HG03095 (cell line): ENCODE results near the gene SNED1.

Experiments used
- ATAC-seq: cut with Tn5 transposase; IDR thresholded peaks from one replicate; pipeline ENCODE4 v1.9.1; 2021; ENCODE audit warnings: moderate library complexity; ENCODE audit not compliant: unreplicated experiment

The SNED1 gene

DNA sequence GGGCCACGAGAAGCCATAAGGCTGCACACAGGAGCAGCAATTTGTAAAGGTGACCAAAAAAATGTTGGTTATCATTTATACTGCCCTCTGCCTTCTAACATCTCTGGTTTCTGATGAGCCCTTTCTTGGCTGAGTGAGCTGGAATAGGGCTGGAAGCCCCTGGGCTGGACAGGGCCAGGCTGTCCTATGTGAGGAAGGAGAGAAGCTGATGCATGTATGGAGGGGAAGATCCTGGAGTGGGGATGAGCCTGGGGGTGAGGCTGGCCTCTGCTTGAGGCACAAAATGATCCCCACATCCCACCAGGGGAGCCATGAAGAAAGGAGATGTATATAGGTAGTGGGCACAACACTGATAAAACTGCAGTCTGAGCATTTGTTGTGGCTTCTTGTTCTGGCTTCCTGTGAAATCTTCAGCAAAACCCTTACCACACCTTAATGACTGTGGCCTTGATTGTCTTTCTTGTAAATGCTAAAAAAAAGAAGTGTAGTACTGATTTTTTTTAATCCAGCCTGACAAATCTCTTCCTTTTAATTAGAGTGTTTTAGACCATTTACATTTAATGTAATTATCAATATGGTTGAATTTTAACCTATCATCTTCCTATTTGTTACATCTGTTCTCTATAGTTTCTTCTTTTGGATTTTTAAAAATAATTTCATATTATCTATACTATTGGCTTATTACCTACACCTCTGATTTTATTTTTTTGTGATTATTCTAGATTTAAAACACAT, 5.6 kb downstream of the SNED1 start:
- no peak for ATAC-seq

DNA sequence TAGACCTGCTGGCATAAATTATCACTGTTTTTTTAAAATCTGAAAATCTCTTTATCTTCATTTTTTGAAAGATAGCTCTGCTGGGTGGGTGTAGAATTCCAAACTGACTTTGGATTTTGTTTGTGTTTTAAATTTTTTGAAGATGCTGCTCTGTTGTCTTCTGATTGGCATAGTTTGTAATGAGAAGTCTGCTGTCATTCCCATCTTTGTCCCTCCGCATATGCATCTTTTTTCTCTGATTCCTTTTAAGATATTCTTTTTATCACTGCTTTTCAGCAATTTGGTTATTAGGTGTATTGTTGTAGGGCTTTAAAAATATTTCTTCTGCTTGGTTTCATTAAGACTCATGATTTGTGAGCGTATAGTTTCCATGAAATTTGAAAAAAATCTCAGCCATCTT, 7.2 kb downstream of the SNED1 start:
- ATAC-seq: no peak

DNA sequence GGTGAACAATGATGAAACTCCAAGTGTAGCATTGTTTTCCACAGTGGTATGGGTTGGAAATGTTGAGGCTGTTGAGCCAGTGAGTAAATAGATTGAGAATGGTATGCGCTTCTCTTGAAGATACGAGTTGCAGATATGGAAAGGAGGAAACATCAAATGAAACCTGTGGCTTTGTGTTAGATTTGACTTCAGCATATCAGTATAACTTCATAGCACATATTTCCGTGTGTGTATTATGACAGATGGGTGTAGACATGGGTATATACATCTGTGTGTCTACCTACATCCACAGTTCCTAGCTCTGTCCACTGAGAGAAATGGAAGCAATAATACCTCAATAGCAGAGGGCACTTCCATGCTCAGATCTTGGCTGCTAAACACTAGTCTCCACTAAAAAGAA, 8.0 kb downstream of the SNED1 start:
- ATAC-seq: no peak

DNA sequence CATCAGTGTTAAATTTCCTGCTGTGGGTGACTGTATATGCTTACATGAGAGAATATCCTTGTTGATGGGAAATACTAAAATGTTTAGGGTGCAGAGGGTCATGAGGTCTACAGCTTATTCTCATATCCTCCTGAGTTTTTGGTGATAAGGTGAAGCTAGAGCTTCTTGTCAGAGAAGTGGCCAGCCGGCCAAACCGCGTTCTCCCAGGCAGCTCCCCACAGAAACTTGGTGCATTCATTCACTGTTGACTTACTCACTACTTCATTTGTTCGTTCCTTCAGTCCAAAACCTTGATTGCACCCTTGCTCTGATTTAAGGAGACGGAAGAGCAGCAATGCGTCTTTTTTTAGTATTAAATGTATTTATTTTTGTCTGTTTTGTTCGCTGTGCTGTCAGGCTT, 8.7 kb downstream of the SNED1 start:
- ATAC-seq: no peak

DNA sequence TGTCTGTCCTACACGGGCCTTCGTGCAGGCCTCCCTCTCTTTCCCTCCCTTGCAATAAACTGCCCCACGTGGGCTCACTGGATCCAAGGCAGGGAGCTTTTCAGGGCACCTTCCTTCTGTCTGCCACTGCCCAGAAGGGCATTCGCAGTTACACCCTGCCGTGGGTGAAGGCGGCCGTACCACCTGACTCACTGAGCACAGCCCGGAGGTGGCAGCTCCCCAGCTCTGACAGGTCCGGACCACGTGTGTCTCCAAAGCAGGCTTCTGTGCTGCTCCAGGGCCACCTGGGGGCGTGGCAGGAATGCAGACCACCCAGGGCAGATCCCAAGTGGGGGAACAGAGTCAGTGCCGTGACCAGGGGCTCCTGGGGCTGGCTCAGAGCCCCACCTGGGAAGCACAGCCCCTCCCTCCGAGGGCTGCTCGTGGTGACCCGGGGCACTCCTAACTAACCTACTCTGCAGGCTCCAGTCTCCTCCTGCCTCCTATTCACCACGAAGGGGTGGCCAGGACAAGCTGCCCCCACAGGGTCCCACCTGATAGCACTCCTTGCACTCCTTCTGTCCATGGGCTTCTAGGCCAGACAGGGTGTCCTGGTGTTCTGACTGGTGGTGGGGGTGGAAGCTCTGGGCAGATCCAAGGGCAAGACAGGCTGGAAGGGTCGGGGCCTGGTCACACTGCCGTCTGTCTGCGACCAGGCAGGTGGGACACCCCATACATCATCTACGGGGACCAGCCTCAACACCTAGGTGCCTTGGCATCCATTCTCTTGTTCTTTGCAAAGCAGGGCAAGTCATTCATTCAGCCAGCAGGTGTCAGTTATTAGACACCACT, 9.7 kb downstream of the SNED1 start:
- no peak for ATAC-seq

DNA sequence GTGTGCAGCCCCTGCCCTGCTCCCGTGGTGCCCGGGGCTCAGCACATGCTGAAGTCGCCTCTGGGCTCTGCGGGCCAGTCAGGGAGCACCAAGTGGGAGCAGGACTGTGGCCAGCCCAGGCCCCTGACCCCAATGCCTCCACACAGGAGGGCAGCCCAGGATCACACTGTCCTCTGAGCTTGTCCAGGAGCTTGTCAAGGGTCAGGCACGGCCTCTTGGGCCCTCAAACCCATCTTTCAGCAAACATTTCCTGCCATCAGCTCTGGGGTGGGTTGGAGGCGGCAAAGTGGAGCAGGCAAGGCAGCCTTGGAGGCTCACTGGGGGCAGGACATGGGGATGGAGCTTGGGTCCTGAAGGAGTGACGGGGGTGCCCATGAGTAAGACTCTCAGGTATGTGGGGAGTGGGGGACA, 10.3 kb downstream of the SNED1 start:
- ATAC-seq: no peak

DNA sequence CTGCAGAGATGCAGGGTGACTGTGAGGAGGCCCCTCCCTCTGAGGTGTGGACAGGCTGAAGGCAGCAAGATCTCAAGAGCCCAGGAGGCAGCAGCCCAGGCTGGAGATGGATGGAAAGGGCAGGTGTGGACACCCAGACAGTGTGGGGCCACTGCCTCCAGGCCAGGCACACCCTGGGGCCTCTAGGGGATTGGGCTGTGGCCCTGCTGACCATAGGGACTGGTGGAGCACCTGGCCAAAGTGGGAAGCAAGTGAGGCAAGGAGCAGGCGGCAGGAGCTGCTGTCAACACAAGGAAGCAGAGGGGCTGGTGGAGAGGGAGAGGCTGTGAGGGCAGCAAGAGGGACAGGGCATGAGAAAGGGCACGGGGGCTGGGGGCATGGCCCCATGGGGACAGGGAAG, 10.8 kb downstream of the SNED1 start:
- no peak for ATAC-seq

DNA sequence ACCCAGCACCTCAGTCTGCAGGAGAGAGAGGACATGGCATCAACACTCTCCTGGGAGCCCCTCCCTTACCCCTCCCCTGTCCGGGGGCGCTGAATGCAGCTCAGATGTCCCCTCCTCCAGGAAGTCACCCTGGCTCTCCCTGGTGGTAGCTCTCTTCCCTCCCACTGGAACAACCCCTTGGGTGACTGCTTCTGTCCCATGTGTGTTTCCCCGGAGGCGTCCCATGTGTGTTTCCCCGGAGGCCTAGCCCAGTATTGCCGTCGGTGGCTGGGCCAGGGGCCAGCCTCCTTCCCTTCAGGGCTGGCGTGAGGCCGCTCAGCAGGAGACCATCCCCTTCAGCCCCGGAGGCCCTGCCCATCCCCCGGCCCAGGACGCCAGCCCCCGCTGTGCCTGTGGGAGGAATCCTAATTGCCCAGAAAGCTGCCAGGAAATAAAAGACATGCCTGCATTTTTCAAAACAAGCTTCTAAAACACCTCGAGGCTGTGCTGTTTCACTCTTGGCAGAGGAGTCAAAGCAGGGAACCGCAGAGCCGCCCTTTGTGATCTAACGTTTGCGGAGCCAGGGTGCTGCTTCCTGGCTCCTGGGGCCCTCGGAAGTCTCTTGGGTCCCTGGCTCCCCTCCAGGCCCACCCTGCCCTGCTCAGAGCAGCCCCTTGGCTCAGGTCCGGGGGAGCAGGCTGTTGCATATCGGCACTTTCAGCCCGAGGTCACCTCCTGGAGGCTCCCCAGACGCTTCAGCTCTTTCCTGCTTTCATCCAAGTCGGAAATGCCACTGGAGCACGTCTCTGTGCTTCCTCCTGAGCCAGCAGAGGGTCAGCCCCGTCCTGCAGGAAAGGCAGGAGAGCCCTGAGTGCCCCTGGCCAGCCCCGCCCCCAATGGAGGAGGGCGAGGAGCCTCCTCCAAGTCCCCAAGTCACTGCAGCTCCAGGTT, 11.4 kb downstream of the SNED1 start:
- no peak for ATAC-seq

DNA sequence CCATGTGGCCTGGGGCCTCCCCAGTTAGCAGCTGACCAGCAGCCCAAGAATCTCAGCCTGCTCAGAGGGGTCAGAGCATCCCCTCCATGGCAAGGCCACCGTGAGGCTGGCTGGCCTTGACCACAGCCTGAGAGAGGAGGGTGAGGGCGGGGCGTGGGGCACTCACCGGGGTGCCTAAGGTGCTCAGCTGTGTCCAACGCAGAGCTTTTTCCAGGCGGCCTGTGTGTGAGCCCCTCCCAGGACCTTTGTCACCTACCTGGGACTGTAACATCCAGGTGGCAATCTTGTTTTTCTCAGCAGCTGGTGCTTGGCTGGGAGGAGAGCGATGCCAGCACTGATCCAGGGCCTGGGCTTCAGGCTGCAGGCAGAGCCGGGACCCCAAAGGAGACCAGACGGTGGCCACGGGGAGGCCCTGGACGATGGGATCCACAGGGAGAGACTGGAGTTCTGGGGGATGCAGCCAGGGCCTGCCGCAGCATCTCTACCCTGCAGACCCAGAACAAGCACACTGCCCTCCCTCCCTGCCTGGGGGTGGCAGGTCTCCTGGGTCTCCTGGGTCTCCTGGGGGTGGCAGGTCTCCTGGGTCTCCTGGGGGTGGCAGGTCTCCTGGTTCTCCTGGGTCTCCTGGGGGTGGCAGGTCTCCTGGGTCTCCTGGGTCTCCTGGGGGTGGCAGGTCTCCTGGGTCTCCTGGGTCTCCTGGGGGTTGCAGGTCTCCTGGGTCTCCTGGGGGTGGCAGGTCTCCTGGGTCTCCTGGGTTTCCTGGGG, 12.3 kb downstream of the SNED1 start:
- no peak for ATAC-seq

DNA sequence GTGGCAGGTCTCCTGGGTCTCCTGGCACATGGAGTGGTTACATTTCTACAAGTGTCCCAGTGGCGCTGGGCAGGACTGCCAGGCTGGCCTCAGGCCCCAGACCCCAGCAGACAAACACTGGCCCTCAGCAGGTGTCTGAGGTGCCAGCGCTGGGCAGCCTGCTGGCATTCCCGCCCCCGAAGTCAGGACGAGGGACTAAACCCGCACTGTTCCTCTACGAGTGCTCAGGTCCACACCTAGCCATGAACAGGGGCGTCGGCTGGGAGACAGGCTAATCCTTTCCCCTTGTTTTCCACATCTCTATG, 12.8 kb downstream of the SNED1 start:
- no peak for ATAC-seq

DNA sequence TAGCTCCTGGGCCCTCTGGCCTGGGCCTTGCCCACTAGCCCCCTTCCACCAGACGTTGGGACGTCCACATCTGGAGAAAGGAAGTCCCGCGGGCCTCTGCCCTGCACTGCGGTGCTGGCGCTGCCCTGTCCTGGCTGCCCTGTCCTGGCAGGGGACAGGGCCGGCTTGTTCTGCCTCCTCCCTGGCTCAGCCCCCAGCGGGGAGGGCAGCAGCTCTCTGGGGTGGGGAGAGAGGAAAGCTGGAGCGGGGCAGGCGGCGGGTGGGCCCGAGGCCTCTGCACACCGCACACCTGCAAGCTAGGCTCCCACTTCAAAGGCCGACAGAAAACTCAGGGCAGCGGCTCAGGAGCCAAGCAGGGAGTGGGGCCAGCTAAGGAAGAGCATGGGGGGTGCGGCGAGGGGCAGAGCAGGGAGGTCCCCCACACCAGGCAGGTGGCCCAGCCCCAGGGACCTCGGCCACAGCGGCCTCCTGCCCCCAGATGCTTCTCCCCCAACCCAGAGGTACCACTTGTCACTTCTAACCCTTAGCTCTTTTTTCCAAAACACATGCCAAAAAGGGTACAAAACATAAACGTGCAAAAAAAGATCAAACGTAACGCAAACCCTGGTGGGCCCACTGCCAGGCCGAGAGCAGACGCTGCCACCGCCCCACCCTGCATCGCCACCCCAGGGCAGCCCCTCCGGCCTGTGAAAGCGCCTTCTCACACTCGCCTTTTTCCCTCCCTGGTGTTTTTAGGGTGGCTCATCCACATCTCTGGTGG, 13.5 kb downstream of the SNED1 start:
- no peak for ATAC-seq

DNA sequence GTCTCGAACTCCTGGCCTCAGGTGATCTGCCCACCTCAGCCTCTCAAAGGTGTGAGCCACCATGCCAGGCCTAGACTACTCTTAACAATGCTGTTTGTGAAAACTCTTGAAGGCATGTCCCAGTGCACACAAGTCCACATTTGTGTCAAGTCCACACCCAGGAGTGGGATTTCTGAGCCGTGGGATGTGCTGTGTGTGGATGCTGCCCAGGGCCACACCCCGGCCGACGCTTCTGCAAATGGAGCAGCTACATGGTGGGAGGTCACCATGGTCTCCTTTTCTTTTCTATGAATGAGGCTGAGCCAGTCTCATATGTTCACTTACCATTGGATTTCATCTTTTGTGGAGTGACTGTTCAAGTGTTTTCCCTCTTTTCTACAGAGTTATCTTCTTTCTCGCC, 15.8 kb downstream of the SNED1 start:
- ATAC-seq: no peak

DNA sequence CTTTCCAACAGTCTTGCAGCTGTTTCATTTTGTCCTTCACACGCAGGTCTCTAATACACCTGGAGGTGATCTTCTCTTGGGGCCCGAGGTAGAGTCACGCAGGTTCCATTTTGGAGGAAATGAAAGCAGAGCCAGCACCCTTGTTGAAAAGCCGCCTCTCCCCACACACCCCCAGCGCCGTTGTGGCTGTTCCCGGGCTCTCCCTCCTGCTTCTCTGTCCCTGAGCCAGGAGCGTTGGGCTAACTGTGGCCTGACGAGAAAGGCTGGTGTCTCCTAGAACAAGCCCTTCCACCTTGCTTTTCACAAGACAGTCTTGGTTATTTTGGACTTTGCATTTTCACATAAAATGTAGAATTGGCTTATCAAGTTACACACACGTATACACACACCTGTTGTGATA, 16.3 kb downstream of the SNED1 start:
- ATAC-seq: no peak

DNA sequence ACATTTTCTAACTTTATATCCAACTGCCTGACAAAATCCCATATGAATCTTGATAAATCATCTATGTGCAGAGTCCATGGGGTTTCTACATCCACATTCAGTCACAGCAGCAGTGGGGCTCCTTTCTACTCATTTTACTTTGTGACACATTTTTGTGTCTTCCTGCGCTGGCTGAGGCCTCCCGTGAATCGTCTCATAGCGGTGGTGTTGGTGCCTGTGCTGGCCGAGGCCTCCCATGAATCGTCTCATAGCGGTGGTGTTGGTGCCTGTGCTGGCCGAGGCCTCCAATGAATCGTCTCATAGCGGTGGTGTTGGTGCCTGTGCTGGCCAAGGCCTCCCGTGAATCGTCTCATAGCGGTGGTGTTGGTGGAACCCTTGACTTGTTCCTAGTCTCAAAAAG, 17.0 kb downstream of the SNED1 start:
- ATAC-seq: no peak

DNA sequence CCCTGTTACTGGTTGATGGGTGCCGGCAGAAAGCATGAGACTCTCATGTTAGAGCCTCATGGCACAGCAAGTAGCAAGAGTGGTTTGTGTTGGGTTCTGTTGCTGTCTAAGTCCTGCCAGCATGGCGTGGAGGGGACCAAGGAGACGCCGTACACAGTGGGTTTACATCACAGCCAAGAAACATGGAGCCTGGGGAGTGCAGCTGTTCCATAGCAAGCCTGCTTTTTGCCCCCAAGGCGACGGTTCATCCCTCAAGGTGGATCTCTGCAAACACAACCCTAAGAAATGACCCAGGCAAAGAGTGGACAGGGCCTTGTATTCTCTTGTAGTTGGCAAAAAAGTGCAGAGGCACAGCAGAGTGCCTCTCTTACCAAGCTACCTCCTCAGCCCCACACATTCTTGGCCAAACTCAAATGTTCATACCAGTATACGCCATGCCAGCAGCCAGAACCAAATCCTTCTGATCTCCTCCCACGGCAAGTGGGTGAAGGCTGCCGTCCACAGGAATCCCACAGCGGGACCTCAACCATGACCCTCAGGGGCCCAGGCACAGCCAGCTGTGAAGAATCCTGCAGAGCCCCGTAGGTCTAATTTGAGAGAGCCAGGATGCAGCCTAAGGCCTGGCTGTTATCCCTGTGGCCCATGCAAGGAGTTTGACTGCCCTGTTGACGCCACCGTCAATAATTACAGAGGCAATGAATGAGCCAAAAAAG, 19.0 kb downstream of the SNED1 start:
- ATAC-seq: no peak

DNA sequence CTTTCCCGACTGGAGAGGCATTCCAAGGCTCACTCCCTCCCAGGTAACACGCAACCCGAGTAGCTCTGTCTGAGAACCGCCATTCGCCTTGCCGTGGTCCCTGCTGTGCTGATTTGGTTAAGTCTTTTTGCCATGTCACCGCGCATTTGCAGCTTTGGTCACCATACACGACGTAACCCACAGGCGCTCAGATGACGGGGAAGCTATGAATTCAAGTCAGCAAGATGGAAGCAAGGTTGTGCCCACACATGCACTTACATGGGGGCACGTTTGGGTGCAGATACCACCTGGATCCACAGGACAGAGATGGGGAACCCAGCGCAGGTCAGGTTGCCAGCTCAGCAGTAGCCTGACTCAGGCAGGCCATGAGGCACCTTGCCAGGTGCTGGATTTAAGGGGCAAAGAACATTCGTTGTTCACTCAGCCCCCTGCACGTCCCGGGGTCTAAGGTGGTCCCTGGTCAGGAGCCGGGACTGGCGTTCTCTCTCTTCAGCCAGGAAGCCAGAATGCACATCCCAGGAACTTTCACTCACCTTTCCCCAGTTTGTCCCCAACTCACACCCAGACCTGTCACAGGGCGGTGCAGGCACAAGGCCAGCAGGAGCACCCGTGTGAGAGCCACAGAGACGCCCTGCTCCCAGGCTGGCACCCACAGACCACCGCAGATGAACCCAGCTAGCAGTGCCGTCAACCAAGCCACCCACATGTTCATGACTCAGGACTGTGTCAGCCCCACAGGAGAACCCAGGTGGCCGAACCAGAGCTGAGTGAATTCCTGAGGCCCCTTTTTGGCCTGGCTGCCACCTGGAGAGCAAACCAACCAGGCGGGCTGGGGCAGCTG, 19.9 kb downstream of the SNED1 start:
- ATAC-seq: no peak

DNA sequence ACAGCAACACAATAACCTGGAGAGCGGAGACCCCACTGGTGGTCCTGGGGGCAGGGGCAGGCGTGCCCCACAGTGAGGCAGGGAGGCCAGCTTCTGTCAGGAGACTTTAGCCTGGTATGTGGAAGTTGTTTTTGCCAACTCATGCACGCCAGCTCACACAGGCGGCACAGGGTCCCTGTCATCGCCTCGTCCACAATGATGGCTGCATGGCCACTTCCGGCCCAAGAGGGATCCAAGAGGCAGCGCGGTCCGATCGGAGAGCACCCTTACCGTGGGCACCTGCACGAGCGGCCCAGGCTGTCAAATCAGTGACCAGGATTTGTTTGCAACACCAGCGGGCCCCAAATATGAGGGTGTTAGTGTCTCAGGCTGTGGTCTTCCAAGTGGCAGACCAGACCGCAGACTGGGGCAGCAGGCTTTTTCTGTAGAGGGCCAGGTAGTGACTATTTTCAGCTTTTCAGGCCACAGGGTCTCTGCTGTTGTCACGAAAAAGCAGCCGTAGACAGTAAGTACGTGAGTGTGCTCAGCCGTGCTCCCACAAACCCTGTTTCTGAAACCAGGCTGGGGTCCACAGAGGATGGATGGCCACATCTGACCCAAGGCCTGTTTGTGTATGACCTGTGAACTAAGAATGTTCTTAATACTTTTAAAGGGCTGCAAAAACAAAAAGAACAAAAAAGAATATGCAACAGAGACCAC, 21.2 kb downstream of the SNED1 start:
- ATAC-seq: no peak

DNA sequence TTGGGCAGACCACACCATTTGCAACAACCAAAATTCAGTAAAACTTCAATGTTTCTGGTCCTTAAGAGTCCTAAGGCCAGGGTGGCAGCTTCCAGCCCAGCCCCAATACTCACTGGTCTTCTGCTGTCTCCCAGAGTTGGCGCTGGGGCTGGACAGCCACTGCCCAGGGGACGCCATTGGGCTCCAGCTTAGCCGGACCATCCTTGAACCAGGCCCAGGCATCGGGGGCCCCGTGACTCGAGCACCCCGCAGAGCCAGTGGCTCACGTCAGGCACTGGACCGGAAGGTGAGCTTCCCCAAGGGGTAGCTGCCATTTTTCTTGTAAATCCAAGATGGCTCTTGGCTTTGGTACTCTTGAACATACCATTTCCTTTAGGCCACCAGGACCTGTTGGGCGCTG, 21.8 kb downstream of the SNED1 start:
- no peak for ATAC-seq
